Neural cell (in vitro differentiated cells): ENCODE measurements around the gene GPR180.

Source experiments
- CTCF ChIP-seq: fragments of 450-650 bp; IDR thresholded peaks from 2 replicates; pipeline ENCODE4 v1.5.1; 2014; ENCODE audit warnings: antibody characterized with exemption, mild to moderate bottlenecking, moderate library complexity; ENCODE audit not compliant: poor library complexity, severe bottlenecking
- RAD21 ChIP-seq: fragments of 450-650 bp; conservative IDR thresholded peaks from 2 replicates; pipeline ENCODE4 v1.6.1; 2014; ENCODE audit warnings: antibody characterized with exemption, mild to moderate bottlenecking, moderate library complexity

- TF ChIP-seq RAD21 (peak; percentile 90), CTCF (peak; percentile 86)
These were observed 18.7 kb downstream of the GPR180 start for GRCh38 chr13:94620286-94620896.
